GM18526 (cell line): ENCODE results near the gene CDA.

ENCODE experiments used
- POLR2A ChIP-seq: IDR thresholded peaks from 3 replicates; pipeline ENCODE4 v1.6.1; 2011; ENCODE audit not compliant: insufficient read length; ENCODE audit errors: extremely low read depth

CDA gene

GRCh38 chr1:20601129-20601825 is 12.4 kb downstream of the CDA start:
- TF ChIP-seq POLR2A, result no peak

- no peak for TF ChIP-seq POLR2A
These were observed 14.1 kb downstream of the CDA start for GRCh38 chr1:20602851-20603450.

- no peak for TF ChIP-seq POLR2A
These were observed 14.9 kb downstream of the CDA start for GRCh38 chr1:20603504-20604464.

GRCh38 chr1:20604678-20605077 is 15.8 kb downstream of the CDA start:
- no peak for TF ChIP-seq POLR2A

- TF ChIP-seq POLR2A, result no peak
These were observed 20.6 kb downstream of the CDA start for GRCh38 chr1:20609541-20609940.

GRCh38 chr1:20610970-20611369 is 22.1 kb downstream of the CDA start:
- TF ChIP-seq POLR2A, result no peak

GRCh38 chr1:20611652-20612051 is 22.8 kb downstream of the CDA start:
- TF ChIP-seq POLR2A, result no peak

- no peak for TF ChIP-seq POLR2A
These were observed 23.4 kb downstream of the CDA start for GRCh38 chr1:20612221-20612746.

GRCh38 chr1:20614131-20614579 is 25.3 kb downstream of the CDA start:
- TF ChIP-seq POLR2A, result no peak

GRCh38 chr1:20615946-20616846 is 27.3 kb downstream of the CDA start:
- TF ChIP-seq POLR2A, result no peak

- TF ChIP-seq POLR2A, result no peak
These were observed 28.1 kb downstream of the CDA start for GRCh38 chr1:20616847-20617487.

GRCh38 chr1:20618550-20618949 is 29.7 kb downstream of the CDA start:
- TF ChIP-seq POLR2A, result no peak

GRCh38 chr1:20619999-20620398 is 31.1 kb downstream of the CDA start:
- no peak for TF ChIP-seq POLR2A

GRCh38 chr1:20621012-20621411 is 32.1 kb downstream of the CDA start:
- no peak for TF ChIP-seq POLR2A
